Measurements from ENCODE around the gene OPRM1. TPM values are rescaled to one million over a fixed set of nuclear protein-coding genes. Genes with fewer than 3 reads are reported as not detected.

OPRM1 gene
- total RNA-seq, 1 experiment from 2014 or later = not detected

DNA sequence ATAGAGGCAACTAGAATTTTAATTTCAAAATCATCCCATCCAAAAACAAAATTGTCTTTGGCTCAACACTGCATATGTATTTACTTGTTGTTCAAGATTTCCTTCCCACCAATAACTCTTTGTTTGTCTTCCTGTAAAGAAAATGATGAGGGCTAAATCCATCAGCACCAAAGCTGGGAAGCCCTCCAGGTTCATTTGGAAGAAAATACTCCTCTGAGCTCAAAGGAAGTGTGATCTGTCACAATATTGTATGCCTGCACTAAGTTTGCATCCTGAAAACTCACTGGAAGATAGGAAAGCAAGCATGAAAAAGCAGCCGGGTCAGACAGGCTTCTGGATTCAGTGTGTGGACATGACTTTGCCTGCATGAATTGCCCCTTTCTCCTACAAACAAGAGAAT lies 28.7 kb upstream of the OPRM1 start:
- Histone ChIP-seq H3K4me2 (ENCODE audit: insufficient read depth, insufficient read length, low read length) (no peak overlapping the region), H2BK12ac (ENCODE audit: insufficient read length, low read depth, low read length) (no peak overlapping the region), H3K18ac (ENCODE audit: insufficient read length, low read depth, low read length) (no peak overlapping the region), H3K23ac (ENCODE audit: insufficient read length, low read depth, low read length) (no peak overlapping the region), H3K4me1 (ENCODE audit: insufficient read depth, low read length) (no peaks in the 10 kb centered on the region), H3K9ac (ENCODE audit: extremely low read depth, insufficient read length, low read length) (no peak overlapping the region), H2BK15ac (ENCODE audit: low read depth, low read length) (no peak overlapping the region), H4K8ac (replicated peaks; ENCODE audit: insufficient read length, low read depth, low read length) (no peak overlapping the region), H3T11ph (ENCODE audit: low read length) (no peak overlapping the region), H3K23me2 (ENCODE audit: insufficient read length, low read depth, low read length, poor library complexity, severe bottlenecking) (no peaks in the 10 kb centered on the region), H2AFZ (ENCODE audit: low read length) (peak overlapping the region; percentile 29), H4K91ac (ENCODE audit: insufficient read length, low read depth, low read length) (no peak overlapping the region), H4K20me1 (ENCODE audit: control insufficient read depth, insufficient read depth, insufficient read length) (no peaks in the 10 kb centered on the region), H2AK5ac (ENCODE audit: insufficient read length, low read length) (no peak overlapping the region), H3K9me3 (ENCODE audit: control insufficient read depth, low read depth, low read length) (no peaks in the 10 kb centered on the region), H2BK120ac (ENCODE audit: low read depth, low read length, poor library complexity, severe bottlenecking) (no peak overlapping the region), H2BK5ac (ENCODE audit: insufficient read length, low read length) (no peak overlapping the region), H4K5ac (ENCODE audit: insufficient read length, low read depth, low read length) (no peak overlapping the region), H3K56ac (ENCODE audit: insufficient read length, low read depth, low read length) (no peak overlapping the region), H3K27ac (ENCODE audit: insufficient read length, low read depth, low read length) (no peak overlapping the region), H3K14ac (ENCODE audit: insufficient read depth, low read length) (no peak overlapping the region), H3K79me1 (ENCODE audit: insufficient read depth, low read depth, low read length, poor library complexity, severe bottlenecking) (no peaks in the 10 kb centered on the region), H2BK20ac (ENCODE audit: low read depth, low read length, poor library complexity, severe bottlenecking) (no peak overlapping the region), H3K79me2 (ENCODE audit: insufficient read depth, low read length) (no peaks in the 10 kb centered on the region), H3K27me3 (ENCODE audit: insufficient read depth, low read length) (no peaks in the 10 kb centered on the region), H3K4ac (ENCODE audit: low read depth, low read length) (no peak overlapping the region)
- no peaks in the 10 kb centered on the region for H3K36me3 Mint-ChIP-seq (ENCODE audit: insufficient read depth in 1 of 3, low read depth in 3 of 3)
- TF ChIP-seq, protein P1, sequence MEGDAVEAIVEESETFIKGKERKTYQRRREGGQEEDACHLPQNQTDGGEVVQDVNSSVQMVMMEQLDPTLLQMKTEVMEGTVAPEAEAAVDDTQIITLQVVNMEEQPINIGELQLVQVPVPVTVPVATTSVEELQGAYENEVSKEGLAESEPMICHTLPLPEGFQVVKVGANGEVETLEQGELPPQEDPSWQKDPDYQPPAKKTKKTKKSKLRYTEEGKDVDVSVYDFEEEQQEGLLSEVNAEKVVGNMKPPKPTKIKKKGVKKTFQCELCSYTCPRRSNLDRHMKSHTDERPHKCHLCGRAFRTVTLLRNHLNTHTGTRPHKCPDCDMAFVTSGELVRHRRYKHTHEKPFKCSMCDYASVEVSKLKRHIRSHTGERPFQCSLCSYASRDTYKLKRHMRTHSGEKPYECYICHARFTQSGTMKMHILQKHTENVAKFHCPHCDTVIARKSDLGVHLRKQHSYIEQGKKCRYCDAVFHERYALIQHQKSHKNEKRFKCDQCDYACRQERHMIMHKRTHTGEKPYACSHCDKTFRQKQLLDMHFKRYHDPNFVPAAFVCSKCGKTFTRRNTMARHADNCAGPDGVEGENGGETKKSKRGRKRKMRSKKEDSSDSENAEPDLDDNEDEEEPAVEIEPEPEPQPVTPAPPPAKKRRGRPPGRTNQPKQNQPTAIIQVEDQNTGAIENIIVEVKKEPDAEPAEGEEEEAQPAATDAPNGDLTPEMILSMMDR (conservative IDR thresholded peaks at IDR 0.05) = no peak
- H3K4me1 Mint-ChIP-seq = no peaks in the 10 kb centered on the region
- H3K27ac Mint-ChIP-seq = no peak overlapping the region
- H3K4me3 Mint-ChIP-seq = no peak overlapping the region
- peaks cover 6 to 8% of the 10 kb centered on the region in 2 experiments; a peak in 1 of 5 replicates for H3K9me3 Mint-ChIP-seq
- H3K27me3 Mint-ChIP-seq (ENCODE audit: low read depth) = no peaks in the 10 kb centered on the region
- no CpG with 5 or more reads among the region's 1 CpG for WGBS (ENCODE audit: extremely low coverage, insufficient read length, low lambda C conversion rate)
- no peak for DNase-seq

Measured in H9 (cell line).